Prostate gland (tissue), 2 donors: ENCODE results near the gene SZRD1.

Experiments used
- POLR2A ChIP-seq: fragments of 450-650 bp; IDR thresholded peaks from one replicate; pipeline ENCODE4 v1.6.1; 2016; ENCODE audit warnings: antibody characterized with exemption, mild to moderate bottlenecking
- POLR2AphosphoS5 ChIP-seq: sonication (generic); formaldehyde crosslinking; IDR thresholded peaks from one replicate; pipeline ENCODE4 v1.6.1; 2017; ENCODE audit warnings: antibody characterized with exemption
- TF ChIP-seq, protein P1 (sequence below), 4 experiments: fragments of 200-600 bp in 2 of 4; fragments of 450-650 bp in 2 of 4; sonication (generic) in 2 of 4; IDR thresholded peaks; 1 replicate in 3 of 4; 2 replicates in 1 of 4; pipeline ENCODE4 v1.5.1; 2016 to 2019; ENCODE audit warnings: antibody characterized with exemption in 4 of 4, mild to moderate bottlenecking in 2 of 4, moderate library complexity in 2 of 4

DNA sequence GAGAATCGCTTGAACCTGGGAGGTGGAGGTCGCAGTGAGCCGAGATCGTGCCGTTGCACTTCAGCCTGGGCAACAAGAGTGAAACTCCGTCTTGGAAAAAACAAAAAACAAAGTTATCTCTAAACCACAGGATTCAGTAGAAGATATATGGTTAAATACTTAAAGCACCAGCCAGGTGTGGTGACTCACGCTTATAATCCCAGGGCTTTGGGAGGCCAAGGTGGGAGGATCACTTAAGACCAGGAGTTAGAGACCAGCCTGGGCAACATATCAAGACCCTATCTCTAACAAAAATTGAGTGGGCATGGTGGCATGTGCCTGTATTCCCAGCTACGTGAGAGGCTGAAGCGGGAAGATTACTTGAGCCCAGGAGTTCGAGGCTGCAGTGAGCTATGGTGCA, 79.1 kb downstream of the SZRD1 start:
- TF ChIP-seq, protein P1, sequence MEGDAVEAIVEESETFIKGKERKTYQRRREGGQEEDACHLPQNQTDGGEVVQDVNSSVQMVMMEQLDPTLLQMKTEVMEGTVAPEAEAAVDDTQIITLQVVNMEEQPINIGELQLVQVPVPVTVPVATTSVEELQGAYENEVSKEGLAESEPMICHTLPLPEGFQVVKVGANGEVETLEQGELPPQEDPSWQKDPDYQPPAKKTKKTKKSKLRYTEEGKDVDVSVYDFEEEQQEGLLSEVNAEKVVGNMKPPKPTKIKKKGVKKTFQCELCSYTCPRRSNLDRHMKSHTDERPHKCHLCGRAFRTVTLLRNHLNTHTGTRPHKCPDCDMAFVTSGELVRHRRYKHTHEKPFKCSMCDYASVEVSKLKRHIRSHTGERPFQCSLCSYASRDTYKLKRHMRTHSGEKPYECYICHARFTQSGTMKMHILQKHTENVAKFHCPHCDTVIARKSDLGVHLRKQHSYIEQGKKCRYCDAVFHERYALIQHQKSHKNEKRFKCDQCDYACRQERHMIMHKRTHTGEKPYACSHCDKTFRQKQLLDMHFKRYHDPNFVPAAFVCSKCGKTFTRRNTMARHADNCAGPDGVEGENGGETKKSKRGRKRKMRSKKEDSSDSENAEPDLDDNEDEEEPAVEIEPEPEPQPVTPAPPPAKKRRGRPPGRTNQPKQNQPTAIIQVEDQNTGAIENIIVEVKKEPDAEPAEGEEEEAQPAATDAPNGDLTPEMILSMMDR (IDR thresholded peaks at IDR 0.05) = no peak
- TF ChIP-seq POLR2AphosphoS5 (no peak), POLR2A (no peak)
